ENCODE measurements around the gene BMP2K.

Gene BMP2K

GRCh38 chr4:78800965-78801364 is 24.8 kb downstream of the BMP2K start:
- no peak for TF ChIP-seq CTCF (IDR thresholded peaks at IDR 0.05; ENCODE audit: insufficient read depth, low read depth, low read length, missing control alignments)
- H3K4me3 ChIP-seq (ENCODE audit: low read length): no peak overlapping the region
- no peak for DNase-seq (ENCODE audit: low read depth)

GRCh38 chr4:78803983-78804382 is 27.8 kb downstream of the BMP2K start:
- no peak for DNase-seq (ENCODE audit: low read depth)
- no peak overlapping the region for H3K4me3 ChIP-seq (ENCODE audit: low read length)

DNA sequence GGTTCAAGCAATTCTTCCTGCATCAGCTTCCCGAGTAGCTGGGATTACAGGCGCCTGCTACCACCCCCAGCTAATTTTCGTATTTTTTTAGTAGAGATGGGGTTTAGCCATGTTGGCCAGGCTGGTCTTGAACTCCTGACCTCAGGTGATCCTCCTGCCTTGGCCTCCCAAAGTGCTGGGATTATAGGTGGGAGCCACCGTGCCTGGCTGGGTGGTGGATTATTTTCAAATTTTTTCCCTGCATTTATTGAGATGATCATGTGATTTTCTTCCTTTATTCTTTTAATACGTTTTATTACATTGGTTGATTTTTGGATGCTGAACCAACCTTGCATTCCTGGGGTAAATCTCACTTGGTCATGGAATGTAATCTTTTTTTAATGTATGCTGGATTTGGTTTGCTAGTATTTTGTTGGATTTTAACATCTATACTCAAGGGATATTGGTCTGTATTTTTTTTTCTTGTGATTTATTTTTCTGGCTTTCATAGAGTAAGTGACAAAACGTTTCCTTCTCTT is 30.9 kb downstream of the BMP2K start:
- no peak for DNase-seq (ENCODE audit: low read depth)
- H3K4me3 ChIP-seq (ENCODE audit: low read length): no peak overlapping the region
- TF ChIP-seq CTCF (IDR thresholded peaks at IDR 0.05; ENCODE audit: insufficient read depth, low read depth, low read length, missing control alignments): no peak

More at GRCh38 chr4:78803983-78804382, 27.8 kb downstream of the BMP2K start:
- TF ChIP-seq CTCF (IDR thresholded peaks at IDR 0.05; ENCODE audit: insufficient read depth, low read depth, low read length, missing control alignments): no peak

GRCh38 chr4:78809295-78809694 is 33.1 kb downstream of the BMP2K start:
- H3K4me3 ChIP-seq (ENCODE audit: low read length): no peak overlapping the region
- TF ChIP-seq CTCF (IDR thresholded peaks at IDR 0.05; ENCODE audit: insufficient read depth, low read depth, low read length, missing control alignments): no peak
- DNase-seq (ENCODE audit: low read depth): no peak

DNA sequence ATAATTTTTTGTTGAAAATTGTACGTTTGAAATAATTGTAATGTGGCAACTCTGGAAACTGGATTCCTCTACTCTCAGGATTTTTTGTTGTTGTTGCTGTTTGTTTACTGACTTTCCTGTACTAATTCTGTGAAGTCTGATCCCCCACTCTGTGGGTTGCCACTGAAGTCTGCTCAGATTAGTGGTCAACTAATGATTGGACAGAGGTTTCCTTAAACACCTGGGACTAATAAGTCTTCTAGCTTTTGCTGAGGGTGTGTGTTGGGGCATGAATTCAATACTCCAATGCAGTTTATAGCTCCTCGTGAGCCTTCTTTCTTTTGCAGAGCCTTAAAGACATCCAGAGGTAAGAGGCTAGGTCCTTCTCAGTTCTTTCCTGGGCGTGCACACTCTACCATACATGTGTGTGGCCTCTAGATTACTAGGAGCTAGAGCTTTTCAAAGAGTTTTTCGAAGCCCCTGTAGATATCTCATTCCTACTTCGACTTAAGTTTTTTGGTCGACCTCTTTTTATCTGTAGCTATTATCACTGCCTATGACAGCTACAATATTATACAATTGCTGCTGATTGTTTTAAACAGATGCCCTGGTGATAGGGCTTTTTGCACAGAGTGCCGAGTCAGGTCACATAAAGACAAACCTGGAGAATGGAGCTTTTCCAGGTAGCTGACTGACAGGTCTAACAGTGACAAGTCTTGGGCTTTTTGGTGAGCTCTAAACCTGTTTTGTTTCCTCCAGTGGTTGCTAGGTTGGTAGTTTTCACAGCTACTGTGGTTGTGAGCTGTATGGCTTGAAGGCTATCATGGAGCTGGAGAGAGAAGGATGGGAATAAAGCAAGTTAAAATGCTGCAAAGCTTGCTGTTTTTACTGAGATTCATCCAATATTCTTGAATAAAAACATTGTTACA is 34.0 kb downstream of the BMP2K start:
- DNase-seq (ENCODE audit: low read depth): peak; percentile 31
- TF ChIP-seq CTCF (IDR thresholded peaks at IDR 0.05; ENCODE audit: insufficient read depth, low read depth, low read length, missing control alignments): no peak
- no peak overlapping the region for H3K4me3 ChIP-seq (ENCODE audit: low read length)

DNA sequence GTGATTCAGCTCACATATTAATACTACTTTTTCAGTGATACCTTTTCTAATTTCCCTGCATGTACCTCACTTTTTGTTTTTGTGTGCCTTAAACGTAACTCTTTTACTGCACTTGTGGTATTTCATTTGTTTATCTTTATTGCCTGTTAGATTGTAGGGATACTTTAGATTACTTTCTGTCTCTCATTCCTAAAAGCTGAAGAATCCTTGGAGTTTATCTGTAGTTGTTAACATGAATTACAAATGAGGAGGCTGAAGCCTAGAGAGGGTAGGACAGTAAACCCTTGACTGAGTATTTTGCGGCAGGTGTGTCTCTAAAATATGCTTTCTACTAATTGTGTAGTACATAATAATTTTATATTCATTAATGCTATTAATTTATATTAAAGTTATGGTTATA is 34.9 kb downstream of the BMP2K start:
- H3K4me3 ChIP-seq (ENCODE audit: low read length): no peak overlapping the region
- no peak for TF ChIP-seq CTCF (IDR thresholded peaks at IDR 0.05; ENCODE audit: insufficient read depth, low read depth, low read length, missing control alignments)
- DNase-seq (ENCODE audit: low read depth): no peak
